Activated naive CD8-positive, alpha-beta T cell treated with anti-CD3 and anti-CD28 coated beads, Interleukin-2, amount 50 U/mL, for 24 hours (primary cell): ENCODE measurements around the gene FRAS1.
"Not testable (repeated sequence)": the region's sequence is repeated elsewhere in the genome, so short reads cannot be mapped to it uniquely, and the experiment has no call there.

ENCODE experiments used
- ATAC-seq: fragments of 150-1000 bp; cut with Tn5 transposase; one replicate; pipeline ENCODE4 v1.10.0; 2021
- DNase-seq: peaks from one replicate; pipeline ENCODE4 v3.0.0; 2021
- H3K27ac Mint-ChIP-seq: one replicate; pipeline ENCODE4 v1.8.0; 2021; ENCODE audit warnings: mild to moderate bottlenecking, mixed read lengths
- H3K27me3 Mint-ChIP-seq: one replicate; pipeline ENCODE4 v1.8.0; 2021; ENCODE audit warnings: mixed read lengths
- H3K36me3 Mint-ChIP-seq: one replicate; pipeline ENCODE4 v1.8.0; 2021; ENCODE audit warnings: low read depth, mixed read lengths
- H3K4me1 Mint-ChIP-seq: one replicate; pipeline ENCODE4 v1.8.0; 2021; ENCODE audit warnings: mixed read lengths
- H3K4me3 Mint-ChIP-seq: one replicate; pipeline ENCODE4 v1.8.0; 2021; ENCODE audit warnings: mild to moderate bottlenecking, moderate library complexity, mixed read lengths
- H3K9me3 Mint-ChIP-seq: one replicate; pipeline ENCODE4 v1.8.0; 2021; ENCODE audit warnings: mixed read lengths

FRAS1 gene

GRCh38 chr4:78154972-78155590 is 98.0 kb downstream of the FRAS1 start:
- DNase-seq (no peak), ATAC-seq (no peak)
- no peaks in the 10 kb centered on the region for H3K9me3 Mint-ChIP-seq
- H3K36me3 Mint-ChIP-seq: no peaks in the 10 kb centered on the region
- no peak overlapping the region for H3K27ac Mint-ChIP-seq
- no peak overlapping the region for H3K4me3 Mint-ChIP-seq
- peaks cover 12% of the 10 kb centered on the region for H3K27me3 Mint-ChIP-seq
- no peaks in the 10 kb centered on the region for H3K4me1 Mint-ChIP-seq

- no peaks in the 10 kb centered on the region for H3K36me3 Mint-ChIP-seq
- ATAC-seq: no peak
- no peak for DNase-seq
- no peak overlapping the region for H3K4me3 Mint-ChIP-seq
- H3K4me1 Mint-ChIP-seq: no peaks in the 10 kb centered on the region
- H3K27ac Mint-ChIP-seq: no peak overlapping the region
- peaks cover 12% of the 10 kb centered on the region for H3K27me3 Mint-ChIP-seq
- H3K9me3 Mint-ChIP-seq: no peaks in the 10 kb centered on the region
Measured at GRCh38 chr4:78155616-78156105, 98.5 kb downstream of the FRAS1 start.

GRCh38 chr4:78156520-78156919 is 99.4 kb downstream of the FRAS1 start:
- Mint-ChIP-seq H3K4me1 (no peaks in the 10 kb centered on the region), H3K36me3 (no peaks in the 10 kb centered on the region), H3K4me3 (no peak overlapping the region), H3K9me3 (no peaks in the 10 kb centered on the region), H3K27ac (no peak overlapping the region), H3K27me3 (peaks cover 12% of the 10 kb centered on the region)
- ATAC-seq (no peak), DNase-seq (no peak)

- Mint-ChIP-seq H3K27me3 (peaks cover 10% of the 10 kb centered on the region), H3K4me3 (no peak overlapping the region), H3K36me3 (no peaks in the 10 kb centered on the region), H3K4me1 (no peaks in the 10 kb centered on the region), H3K27ac (no peak overlapping the region), H3K9me3 (no peaks in the 10 kb centered on the region)
- ATAC-seq: no peak
- no peak for DNase-seq
Measured at GRCh38 chr4:78162342-78162741, 105.2 kb downstream of the FRAS1 start.

- DNase-seq (no peak), ATAC-seq (no peak)
- no peak overlapping the region for H3K4me3 Mint-ChIP-seq
- no peaks in the 10 kb centered on the region for H3K36me3 Mint-ChIP-seq
- no peaks in the 10 kb centered on the region for H3K9me3 Mint-ChIP-seq
- no peak overlapping the region for H3K27ac Mint-ChIP-seq
- no peaks in the 10 kb centered on the region for H3K4me1 Mint-ChIP-seq
- H3K27me3 Mint-ChIP-seq: peaks cover 10% of the 10 kb centered on the region
Measured at GRCh38 chr4:78162821-78163220, 105.7 kb downstream of the FRAS1 start.

- H3K36me3 Mint-ChIP-seq: no peaks in the 10 kb centered on the region
- ATAC-seq: no peak
- no peak overlapping the region for H3K27ac Mint-ChIP-seq
- H3K27me3 Mint-ChIP-seq: peaks cover 5% of the 10 kb centered on the region
- no peaks in the 10 kb centered on the region for H3K9me3 Mint-ChIP-seq
- no peaks in the 10 kb centered on the region for H3K4me1 Mint-ChIP-seq
- no peak overlapping the region for H3K4me3 Mint-ChIP-seq
- DNase-seq: no peak
Measured at GRCh38 chr4:78165758-78166157, 108.6 kb downstream of the FRAS1 start.

- no peak for DNase-seq
- Mint-ChIP-seq H3K4me1 (no peaks in the 10 kb centered on the region), H3K9me3 (no peaks in the 10 kb centered on the region), H3K36me3 (no peaks in the 10 kb centered on the region), H3K27ac (no peak overlapping the region), H3K4me3 (no peak overlapping the region), H3K27me3 (peaks cover 5% of the 10 kb centered on the region)
- no peak for ATAC-seq
Measured at GRCh38 chr4:78166622-78167021, 109.5 kb downstream of the FRAS1 start.

GRCh38 chr4:78167510-78167909 is 110.4 kb downstream of the FRAS1 start:
- H3K4me3 Mint-ChIP-seq: no peak overlapping the region
- H3K9me3 Mint-ChIP-seq: no peaks in the 10 kb centered on the region
- ATAC-seq (no peak), DNase-seq (no peak)
- no peak overlapping the region for H3K27ac Mint-ChIP-seq
- no peaks in the 10 kb centered on the region for H3K4me1 Mint-ChIP-seq
- peaks cover 5% of the 10 kb centered on the region for H3K27me3 Mint-ChIP-seq
- no peaks in the 10 kb centered on the region for H3K36me3 Mint-ChIP-seq

- Mint-ChIP-seq H3K36me3 (no peaks in the 10 kb centered on the region), H3K27me3 (peaks cover 5% of the 10 kb centered on the region), H3K4me1 (no peaks in the 10 kb centered on the region), H3K27ac (no peak overlapping the region), H3K9me3 (no peaks in the 10 kb centered on the region), H3K4me3 (no peak overlapping the region)
- ATAC-seq (no peak), DNase-seq (no peak)
Measured at GRCh38 chr4:78168029-78168428, 110.9 kb downstream of the FRAS1 start.

GRCh38 chr4:78169728-78170127 is 112.6 kb downstream of the FRAS1 start:
- Mint-ChIP-seq H3K27ac (no peak overlapping the region), H3K27me3 (peaks cover 2% of the 10 kb centered on the region), H3K9me3 (no peaks in the 10 kb centered on the region), H3K4me3 (no peak overlapping the region), H3K4me1 (no peaks in the 10 kb centered on the region), H3K36me3 (no peaks in the 10 kb centered on the region)
- no peak for ATAC-seq
- DNase-seq: no peak

- Mint-ChIP-seq H3K9me3 (peaks cover under 1% of the 10 kb centered on the region), H3K4me1 (no peaks in the 10 kb centered on the region), H3K36me3 (no peaks in the 10 kb centered on the region), H3K4me3 (no peak overlapping the region), H3K27ac (no peak overlapping the region), H3K27me3 (peaks cover 2% of the 10 kb centered on the region)
- DNase-seq (no peak), ATAC-seq (no peak)
Measured at GRCh38 chr4:78171482-78171881, 114.4 kb downstream of the FRAS1 start.

GRCh38 chr4:78174891-78175290 is 117.8 kb downstream of the FRAS1 start:
- H3K36me3 Mint-ChIP-seq: no peaks in the 10 kb centered on the region
- no peak overlapping the region for H3K4me3 Mint-ChIP-seq
- DNase-seq (no peak), ATAC-seq (no peak)
- peaks cover 3% of the 10 kb centered on the region for H3K27me3 Mint-ChIP-seq
- H3K27ac Mint-ChIP-seq: no peak overlapping the region
- peaks cover 4% of the 10 kb centered on the region for H3K9me3 Mint-ChIP-seq
- H3K4me1 Mint-ChIP-seq: no peaks in the 10 kb centered on the region

GRCh38 chr4:78179196-78179595 is 122.1 kb downstream of the FRAS1 start:
- H3K4me1 Mint-ChIP-seq: no peaks in the 10 kb centered on the region
- H3K27ac Mint-ChIP-seq: no peak overlapping the region
- peaks cover 5% of the 10 kb centered on the region for H3K27me3 Mint-ChIP-seq
- peaks cover 4% of the 10 kb centered on the region for H3K9me3 Mint-ChIP-seq
- no peak for ATAC-seq
- no peaks in the 10 kb centered on the region for H3K36me3 Mint-ChIP-seq
- no peak for DNase-seq
- H3K4me3 Mint-ChIP-seq: no peak overlapping the region

GRCh38 chr4:78181681-78182234 is 124.6 kb downstream of the FRAS1 start:
- H3K36me3 Mint-ChIP-seq, H3K4me1 Mint-ChIP-seq, H3K27ac Mint-ChIP-seq, H3K9me3 Mint-ChIP-seq, H3K27me3 Mint-ChIP-seq, H3K4me3 Mint-ChIP-seq, DNase-seq, ATAC-seq: not testable (repeated sequence)

GRCh38 chr4:78184584-78184983 is 127.5 kb downstream of the FRAS1 start:
- Mint-ChIP-seq H3K27me3 (peaks cover 2% of the 10 kb centered on the region), H3K4me1 (no peaks in the 10 kb centered on the region), H3K9me3 (no peaks in the 10 kb centered on the region), H3K27ac (no peak overlapping the region), H3K4me3 (no peak overlapping the region), H3K36me3 (no peaks in the 10 kb centered on the region)
- ATAC-seq (no peak), DNase-seq (no peak)

GRCh38 chr4:78185117-78185516 is 128.0 kb downstream of the FRAS1 start:
- H3K4me3 Mint-ChIP-seq: no peak overlapping the region
- no peaks in the 10 kb centered on the region for H3K9me3 Mint-ChIP-seq
- H3K27ac Mint-ChIP-seq: no peak overlapping the region
- no peak for DNase-seq
- H3K27me3 Mint-ChIP-seq: peaks cover 2% of the 10 kb centered on the region
- no peaks in the 10 kb centered on the region for H3K4me1 Mint-ChIP-seq
- H3K36me3 Mint-ChIP-seq: no peaks in the 10 kb centered on the region
- no peak for ATAC-seq
